ENCODE measurements around the gene ZNF423.
A peak's percentile ranks its signal among the peaks of the same experiment; 100 is the strongest.

ZNF423 gene

GRCh38 chr16:49556606-49557446, 299.1 kb downstream of the ZNF423 start:
- H3K9me3 Mint-ChIP-seq, result no peaks in the 10 kb centered on the region
- H3K4me1 Mint-ChIP-seq, result peaks cover 2% of the 10 kb centered on the region
- H3K27ac Mint-ChIP-seq, result peak overlapping the region; percentile 78
- H3K4me3 Mint-ChIP-seq, result no peak overlapping the region
- DNase-seq, result peak; percentile 67
- H3K27me3 Mint-ChIP-seq (ENCODE audit: low read depth, poor library complexity), result peaks cover 6% of the 10 kb centered on the region
- peaks cover 6% of the 10 kb centered on the region for H3K36me3 Mint-ChIP-seq (ENCODE audit: low read depth)
- TF ChIP-seq CTCF (IDR thresholded peaks at IDR 0.05), result peak; percentile 73

DNA sequence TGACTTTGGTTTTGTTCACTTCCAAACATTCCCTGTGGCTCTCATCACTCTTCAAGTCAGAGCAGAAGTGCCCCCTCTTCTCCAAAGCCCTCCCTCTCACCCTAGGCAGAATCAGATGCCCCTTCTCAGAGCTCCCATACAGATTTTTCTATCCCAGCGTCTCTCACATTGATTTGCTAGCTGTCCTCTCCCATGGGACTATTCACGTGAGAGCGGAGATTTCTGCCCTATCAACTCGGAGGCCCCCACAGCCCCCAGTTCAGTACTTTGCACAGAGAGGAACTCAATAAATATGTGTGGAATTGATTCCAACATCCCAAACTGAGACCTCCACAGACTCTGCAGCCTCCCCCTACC, 299.7 kb downstream of the ZNF423 start:
- TF ChIP-seq CTCF (IDR thresholded peaks at IDR 0.05), result no peak
- peaks cover under 1% of the 10 kb centered on the region for H3K36me3 Mint-ChIP-seq (ENCODE audit: low read depth)
- peaks cover 9% of the 10 kb centered on the region for H3K27me3 Mint-ChIP-seq (ENCODE audit: low read depth, poor library complexity)
- no peak overlapping the region for H3K27ac Mint-ChIP-seq
- no peaks in the 10 kb centered on the region for H3K9me3 Mint-ChIP-seq
- H3K4me1 Mint-ChIP-seq, result peaks cover 8% of the 10 kb centered on the region
- no peak for DNase-seq
- no peak overlapping the region for H3K4me3 Mint-ChIP-seq

DNA sequence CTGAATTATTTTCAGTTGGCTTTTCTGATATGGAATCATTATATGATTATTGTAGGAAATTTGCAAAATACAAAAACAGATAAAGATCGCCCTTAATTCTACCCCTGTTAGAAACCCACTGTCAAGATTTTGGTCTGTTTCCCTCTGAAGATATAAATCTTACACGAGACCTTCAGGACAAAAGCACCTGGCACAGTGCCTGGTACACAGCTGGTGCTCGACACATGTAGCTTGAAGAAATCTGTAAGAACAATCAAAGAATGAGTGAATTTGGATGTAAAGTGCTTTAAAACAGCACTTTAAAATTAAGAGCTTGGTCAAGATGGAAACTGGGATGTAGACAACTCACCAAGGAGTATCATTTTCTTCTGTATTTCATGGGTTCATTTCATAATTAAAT, 301.2 kb downstream of the ZNF423 start:
- Mint-ChIP-seq H3K27me3 (ENCODE audit: low read depth, poor library complexity) (peaks cover 12% of the 10 kb centered on the region), H3K4me1 (peaks cover 11% of the 10 kb centered on the region), H3K36me3 (ENCODE audit: low read depth) (no peaks in the 10 kb centered on the region), H3K27ac (peak overlapping the region; percentile 44), H3K4me3 (no peak overlapping the region), H3K9me3 (no peaks in the 10 kb centered on the region)
- DNase-seq, result no peak
- no peak for TF ChIP-seq CTCF (IDR thresholded peaks at IDR 0.05)

GRCh38 chr16:49552313-49552928, 303.5 kb downstream of the ZNF423 start:
- Mint-ChIP-seq H3K9me3 (no peaks in the 10 kb centered on the region), H3K36me3 (ENCODE audit: low read depth) (no peaks in the 10 kb centered on the region), H3K4me1 (peaks cover 26% of the 10 kb centered on the region), H3K4me3 (no peak overlapping the region), H3K27ac (no peak overlapping the region), H3K27me3 (ENCODE audit: low read depth, poor library complexity) (peaks cover 8% of the 10 kb centered on the region)
- no peak for TF ChIP-seq CTCF (IDR thresholded peaks at IDR 0.05)
- no peak for DNase-seq

DNA sequence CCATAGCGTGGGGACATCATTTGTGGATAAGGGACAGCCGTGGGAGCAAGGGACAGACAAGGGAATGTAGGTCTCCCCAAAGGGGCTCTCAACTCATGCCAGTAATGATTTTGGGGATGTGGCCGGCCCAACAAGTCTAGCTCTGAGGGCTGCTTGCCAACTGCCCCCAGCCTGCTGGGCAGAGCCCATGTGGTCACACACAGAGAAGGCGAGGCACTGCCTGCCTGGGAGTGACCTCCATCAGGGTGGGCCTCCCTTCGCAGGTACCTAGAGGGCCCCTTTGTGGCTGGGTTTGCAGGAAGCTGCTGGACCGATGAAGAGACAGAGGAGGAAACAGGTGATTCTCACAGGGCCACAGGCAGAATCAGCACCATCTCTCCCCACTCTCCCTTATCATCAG, 305.2 kb downstream of the ZNF423 start:
- Mint-ChIP-seq H3K4me3 (no peak overlapping the region), H3K27ac (no peak overlapping the region), H3K4me1 (peaks cover 43% of the 10 kb centered on the region)

More for the DNA sequence above, 305.2 kb downstream of the ZNF423 start:
- H3K27me3 Mint-ChIP-seq (ENCODE audit: low read depth, poor library complexity), result peaks cover 13% of the 10 kb centered on the region
- no peaks in the 10 kb centered on the region for H3K36me3 Mint-ChIP-seq (ENCODE audit: low read depth)
- no peak for TF ChIP-seq CTCF (IDR thresholded peaks at IDR 0.05)
- no peaks in the 10 kb centered on the region for H3K9me3 Mint-ChIP-seq
- no peak for DNase-seq

Data from nephron progenitor cell (in vitro differentiated cells).